ENCODE measurements around the gene ARID4B. TPM values are rescaled to one million over a fixed set of nuclear protein-coding genes. Genes with fewer than 3 reads are reported as not detected.
"Not testable (repeated sequence)": the region's sequence is repeated elsewhere in the genome, so short reads cannot be mapped to it uniquely, and the experiment has no call there.

ARID4B gene
- polyA plus RNA-seq, 1 experiment, result 3.1 TPM

DNA sequence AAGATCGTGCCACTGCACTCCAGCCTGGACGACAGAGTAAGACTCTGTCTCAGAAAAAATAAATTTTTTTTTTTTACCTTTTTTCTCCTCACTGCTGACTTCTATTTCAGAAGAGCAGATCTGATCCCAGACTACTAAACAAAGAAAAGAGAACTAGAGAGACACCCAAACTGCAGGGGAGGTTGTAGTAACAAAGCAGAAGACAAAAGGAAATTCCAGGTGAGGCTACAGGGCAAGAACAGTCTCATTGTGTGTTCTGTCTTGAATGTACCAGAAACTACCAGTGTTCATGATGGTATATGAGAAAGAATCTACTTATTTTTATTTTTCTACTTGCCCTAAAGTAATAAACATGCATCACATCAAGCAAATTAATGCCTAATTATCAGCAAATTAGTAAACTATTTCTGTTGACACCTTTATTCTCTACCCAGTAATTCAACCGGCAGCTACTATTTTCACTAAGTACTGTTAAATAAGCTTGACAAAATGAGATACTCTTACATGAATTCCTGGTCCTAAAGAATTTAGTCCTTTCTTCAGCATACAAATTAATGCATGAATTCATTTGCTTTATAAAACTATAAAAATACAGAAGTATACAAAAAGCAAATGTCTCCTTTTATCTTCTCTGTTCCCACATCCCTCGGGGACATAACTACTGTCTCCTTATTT, 40.6 kb downstream of the ARID4B start:
- TF ChIP-seq, protein P1, sequence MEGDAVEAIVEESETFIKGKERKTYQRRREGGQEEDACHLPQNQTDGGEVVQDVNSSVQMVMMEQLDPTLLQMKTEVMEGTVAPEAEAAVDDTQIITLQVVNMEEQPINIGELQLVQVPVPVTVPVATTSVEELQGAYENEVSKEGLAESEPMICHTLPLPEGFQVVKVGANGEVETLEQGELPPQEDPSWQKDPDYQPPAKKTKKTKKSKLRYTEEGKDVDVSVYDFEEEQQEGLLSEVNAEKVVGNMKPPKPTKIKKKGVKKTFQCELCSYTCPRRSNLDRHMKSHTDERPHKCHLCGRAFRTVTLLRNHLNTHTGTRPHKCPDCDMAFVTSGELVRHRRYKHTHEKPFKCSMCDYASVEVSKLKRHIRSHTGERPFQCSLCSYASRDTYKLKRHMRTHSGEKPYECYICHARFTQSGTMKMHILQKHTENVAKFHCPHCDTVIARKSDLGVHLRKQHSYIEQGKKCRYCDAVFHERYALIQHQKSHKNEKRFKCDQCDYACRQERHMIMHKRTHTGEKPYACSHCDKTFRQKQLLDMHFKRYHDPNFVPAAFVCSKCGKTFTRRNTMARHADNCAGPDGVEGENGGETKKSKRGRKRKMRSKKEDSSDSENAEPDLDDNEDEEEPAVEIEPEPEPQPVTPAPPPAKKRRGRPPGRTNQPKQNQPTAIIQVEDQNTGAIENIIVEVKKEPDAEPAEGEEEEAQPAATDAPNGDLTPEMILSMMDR (IDR thresholded peaks at IDR 0.05; ENCODE audit: insufficient read depth, low read depth, low read length), result no peak
- Histone ChIP-seq H3K4me3 (ENCODE audit: low read depth, low read length) (no peak overlapping the region), H3K36me3 (ENCODE audit: control insufficient read depth, insufficient read depth, low read length) (no peaks in the 10 kb centered on the region), H3K27me3 (ENCODE audit: control insufficient read depth, insufficient read depth, low read length) (no peaks in the 10 kb centered on the region)
- DNase-seq (ENCODE audit: low read depth), result no peak
- CTCF ChIA-PET, result interaction anchor here (0.8 kb wide), 1 partner anchor 129 kb away, joined by 3 read pairs; no protein-coding TSS in a partner anchor
- POLR2A ChIA-PET, result no interaction called here

DNA sequence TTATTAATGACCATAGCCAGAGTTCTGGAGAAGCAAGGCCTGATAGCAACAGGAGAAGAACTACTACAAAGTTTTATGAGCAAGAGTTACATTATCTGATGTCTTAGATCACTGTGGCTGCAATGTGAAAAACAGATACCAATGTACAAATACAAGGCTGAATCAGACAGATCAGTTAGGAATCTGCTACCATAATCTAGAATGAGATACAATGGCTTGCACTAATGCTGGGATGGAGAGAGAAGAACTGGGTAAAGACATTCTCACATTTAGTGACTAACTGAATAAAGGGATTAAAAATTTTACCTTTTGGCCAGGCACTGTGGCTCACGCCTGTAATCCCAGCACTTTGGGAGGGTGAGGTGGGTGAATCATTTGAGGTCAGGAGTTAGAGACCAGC, 41.3 kb downstream of the ARID4B start:
- ChIA-PET POLR2A (no interaction called here), CTCF (no interaction called here)
- no peak for DNase-seq (ENCODE audit: low read depth)
- Histone ChIP-seq H3K36me3 (ENCODE audit: control insufficient read depth, insufficient read depth, low read length) (no peaks in the 10 kb centered on the region), H3K27me3 (ENCODE audit: control insufficient read depth, insufficient read depth, low read length) (no peaks in the 10 kb centered on the region), H3K4me3 (ENCODE audit: low read depth, low read length) (no peak overlapping the region)
- TF ChIP-seq, protein P1 (IDR thresholded peaks at IDR 0.05; ENCODE audit: insufficient read depth, low read depth, low read length), result no peak

DNA sequence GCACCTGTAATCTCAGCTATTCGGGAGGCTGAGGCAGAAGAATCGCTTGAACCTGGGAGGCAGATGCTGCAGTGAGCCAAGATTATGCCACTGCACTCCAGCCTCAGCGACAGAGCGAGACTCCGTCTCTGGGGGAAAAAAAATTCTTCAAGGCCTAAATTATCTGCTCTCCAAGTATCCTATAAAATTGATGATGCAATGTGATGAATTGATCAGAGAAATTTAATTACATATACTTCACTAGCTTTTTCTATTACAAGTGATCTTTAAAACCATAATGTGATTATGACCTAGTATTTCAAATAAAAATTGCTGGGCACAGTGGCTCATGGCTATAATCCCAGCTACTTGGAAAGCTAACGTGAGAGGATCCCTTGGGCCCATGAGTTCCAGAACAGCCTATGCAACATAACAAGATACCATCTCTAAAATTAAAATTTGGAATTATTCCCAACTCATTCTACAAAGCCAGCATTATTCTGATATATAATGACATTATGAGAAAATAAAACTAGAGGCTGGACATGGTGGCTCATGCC, 43.7 kb downstream of the ARID4B start:
- ChIA-PET CTCF (interaction anchor here (0.6 kb wide), 1 partner anchor 672 kb away, joined by 4 read pairs; no protein-coding TSS in a partner anchor), POLR2A (no interaction called here)
- Histone ChIP-seq H3K27me3 (ENCODE audit: control insufficient read depth, insufficient read depth, low read length) (no peaks in the 10 kb centered on the region), H3K36me3 (ENCODE audit: control insufficient read depth, insufficient read depth, low read length) (no peaks in the 10 kb centered on the region), H3K4me3 (ENCODE audit: low read depth, low read length) (no peak overlapping the region)
- TF ChIP-seq, protein P1 (IDR thresholded peaks at IDR 0.05; ENCODE audit: insufficient read depth, low read depth, low read length), result no peak
- DNase-seq (ENCODE audit: low read depth), result no peak

DNA sequence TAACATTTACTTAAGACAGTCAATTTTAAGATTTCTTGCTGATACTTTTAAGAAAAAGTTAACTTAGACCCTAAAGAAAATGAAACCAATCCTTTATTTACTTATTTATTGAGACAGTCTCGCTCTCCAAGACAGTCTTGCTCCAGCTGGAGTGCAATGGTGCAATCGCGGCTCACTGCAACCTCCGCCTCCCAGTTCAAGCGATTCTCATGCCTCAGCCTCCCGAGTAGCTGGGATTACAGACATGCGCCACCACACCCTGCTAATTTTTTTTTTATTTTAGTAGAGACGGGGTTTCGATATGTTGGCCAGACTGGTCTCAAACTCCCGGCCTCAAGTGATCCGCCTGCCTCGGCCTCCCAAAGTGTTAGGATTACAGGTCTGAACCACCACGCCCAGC, 44.3 kb downstream of the ARID4B start:
- CTCF ChIA-PET, result interaction anchor here (0.6 kb wide), 3 partner anchors 110 to 673 kb away, joined by 3 to 4 read pairs (median 3); no protein-coding TSS in a partner anchor
- H3K27me3 ChIP-seq (ENCODE audit: control insufficient read depth, insufficient read depth, low read length); H3K4me3 ChIP-seq (ENCODE audit: low read depth, low read length); POLR2A ChIA-PET; H3K36me3 ChIP-seq (ENCODE audit: control insufficient read depth, insufficient read depth, low read length); DNase-seq (ENCODE audit: low read depth): not testable (repeated sequence)

DNA sequence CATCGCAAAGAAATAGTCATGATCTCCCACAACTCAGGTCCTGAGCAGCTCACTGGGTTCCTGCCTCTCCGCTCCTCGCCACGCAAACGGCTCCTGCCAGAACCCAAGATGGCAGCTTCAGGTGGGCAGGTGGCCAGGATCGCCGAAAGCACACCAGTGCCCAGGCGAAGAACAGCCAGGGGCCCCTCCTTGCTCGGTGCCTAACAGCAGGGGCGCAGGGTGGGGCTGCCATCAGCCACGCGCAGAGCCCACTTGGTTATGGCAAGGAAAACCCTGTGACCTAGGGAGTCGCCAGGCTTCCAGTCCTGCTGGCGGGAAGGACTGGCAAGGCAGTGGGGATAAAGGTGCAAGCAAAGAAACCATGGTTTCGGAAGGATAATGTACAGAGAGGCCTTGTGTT, 47.5 kb downstream of the ARID4B start:
- DNase-seq (ENCODE audit: low read depth), result no peak
- ChIA-PET CTCF (interaction anchor here (1.0 to 1.3 kb wide), 2 partner anchors 10 to 28 kb away, joined by 3 to 4 read pairs; no protein-coding TSS in a partner anchor), POLR2A (no interaction called here)
- no peaks in the 10 kb centered on the region for H3K27me3 ChIP-seq (ENCODE audit: control insufficient read depth, insufficient read depth, low read length)
- TF ChIP-seq, protein P1 (IDR thresholded peaks at IDR 0.05; ENCODE audit: insufficient read depth, low read depth, low read length), result no peak
- H3K4me3 ChIP-seq (ENCODE audit: low read depth, low read length), result no peak overlapping the region
- no peaks in the 10 kb centered on the region for H3K36me3 ChIP-seq (ENCODE audit: control insufficient read depth, insufficient read depth, low read length)

Data from BJ (cell line).